Measurements from ENCODE around the gene ATP2C2. TPM values are rescaled to one million over a fixed set of nuclear protein-coding genes. Genes with fewer than 3 reads are reported as not detected.

Gene ATP2C2
- total and polyA plus RNA-seq, 9 of the 15 experiments (the other 6 are each of a cell fraction or from before 2014, with no cell fraction given): 0.75 TPM; not detected in 8

DNA sequence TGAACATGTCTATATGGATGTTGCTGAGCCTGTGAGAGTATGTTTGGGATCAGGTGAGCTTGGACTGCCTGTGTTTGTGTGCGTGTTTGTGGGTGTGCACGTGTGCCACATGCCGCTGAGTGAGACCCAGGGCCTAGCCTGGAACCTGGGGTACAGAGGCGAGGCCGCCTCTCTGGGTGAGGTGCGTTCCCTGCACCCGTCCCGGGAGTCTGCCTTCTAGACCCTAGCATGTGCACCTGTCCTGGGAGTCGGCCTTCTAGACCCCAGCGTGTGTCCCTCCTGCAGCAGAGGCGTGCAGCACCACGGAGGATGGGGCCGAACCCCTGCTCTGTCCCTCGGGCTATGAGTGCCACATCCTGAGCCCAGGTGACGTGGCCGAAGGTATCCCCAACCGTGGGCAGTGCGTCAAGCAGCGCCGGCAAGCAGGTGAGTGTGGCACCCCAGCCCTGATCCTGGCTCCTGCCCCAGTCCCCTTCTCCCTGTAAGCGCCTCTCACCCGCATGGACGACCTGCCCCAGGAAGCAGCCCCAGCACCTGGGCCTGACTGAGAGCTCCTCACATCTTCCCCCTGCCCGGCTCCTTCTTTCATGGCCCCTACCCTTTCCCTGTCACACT lies 49.1 kb upstream of the ATP2C2 start (continued):
- TF ChIP-seq, protein P1, sequence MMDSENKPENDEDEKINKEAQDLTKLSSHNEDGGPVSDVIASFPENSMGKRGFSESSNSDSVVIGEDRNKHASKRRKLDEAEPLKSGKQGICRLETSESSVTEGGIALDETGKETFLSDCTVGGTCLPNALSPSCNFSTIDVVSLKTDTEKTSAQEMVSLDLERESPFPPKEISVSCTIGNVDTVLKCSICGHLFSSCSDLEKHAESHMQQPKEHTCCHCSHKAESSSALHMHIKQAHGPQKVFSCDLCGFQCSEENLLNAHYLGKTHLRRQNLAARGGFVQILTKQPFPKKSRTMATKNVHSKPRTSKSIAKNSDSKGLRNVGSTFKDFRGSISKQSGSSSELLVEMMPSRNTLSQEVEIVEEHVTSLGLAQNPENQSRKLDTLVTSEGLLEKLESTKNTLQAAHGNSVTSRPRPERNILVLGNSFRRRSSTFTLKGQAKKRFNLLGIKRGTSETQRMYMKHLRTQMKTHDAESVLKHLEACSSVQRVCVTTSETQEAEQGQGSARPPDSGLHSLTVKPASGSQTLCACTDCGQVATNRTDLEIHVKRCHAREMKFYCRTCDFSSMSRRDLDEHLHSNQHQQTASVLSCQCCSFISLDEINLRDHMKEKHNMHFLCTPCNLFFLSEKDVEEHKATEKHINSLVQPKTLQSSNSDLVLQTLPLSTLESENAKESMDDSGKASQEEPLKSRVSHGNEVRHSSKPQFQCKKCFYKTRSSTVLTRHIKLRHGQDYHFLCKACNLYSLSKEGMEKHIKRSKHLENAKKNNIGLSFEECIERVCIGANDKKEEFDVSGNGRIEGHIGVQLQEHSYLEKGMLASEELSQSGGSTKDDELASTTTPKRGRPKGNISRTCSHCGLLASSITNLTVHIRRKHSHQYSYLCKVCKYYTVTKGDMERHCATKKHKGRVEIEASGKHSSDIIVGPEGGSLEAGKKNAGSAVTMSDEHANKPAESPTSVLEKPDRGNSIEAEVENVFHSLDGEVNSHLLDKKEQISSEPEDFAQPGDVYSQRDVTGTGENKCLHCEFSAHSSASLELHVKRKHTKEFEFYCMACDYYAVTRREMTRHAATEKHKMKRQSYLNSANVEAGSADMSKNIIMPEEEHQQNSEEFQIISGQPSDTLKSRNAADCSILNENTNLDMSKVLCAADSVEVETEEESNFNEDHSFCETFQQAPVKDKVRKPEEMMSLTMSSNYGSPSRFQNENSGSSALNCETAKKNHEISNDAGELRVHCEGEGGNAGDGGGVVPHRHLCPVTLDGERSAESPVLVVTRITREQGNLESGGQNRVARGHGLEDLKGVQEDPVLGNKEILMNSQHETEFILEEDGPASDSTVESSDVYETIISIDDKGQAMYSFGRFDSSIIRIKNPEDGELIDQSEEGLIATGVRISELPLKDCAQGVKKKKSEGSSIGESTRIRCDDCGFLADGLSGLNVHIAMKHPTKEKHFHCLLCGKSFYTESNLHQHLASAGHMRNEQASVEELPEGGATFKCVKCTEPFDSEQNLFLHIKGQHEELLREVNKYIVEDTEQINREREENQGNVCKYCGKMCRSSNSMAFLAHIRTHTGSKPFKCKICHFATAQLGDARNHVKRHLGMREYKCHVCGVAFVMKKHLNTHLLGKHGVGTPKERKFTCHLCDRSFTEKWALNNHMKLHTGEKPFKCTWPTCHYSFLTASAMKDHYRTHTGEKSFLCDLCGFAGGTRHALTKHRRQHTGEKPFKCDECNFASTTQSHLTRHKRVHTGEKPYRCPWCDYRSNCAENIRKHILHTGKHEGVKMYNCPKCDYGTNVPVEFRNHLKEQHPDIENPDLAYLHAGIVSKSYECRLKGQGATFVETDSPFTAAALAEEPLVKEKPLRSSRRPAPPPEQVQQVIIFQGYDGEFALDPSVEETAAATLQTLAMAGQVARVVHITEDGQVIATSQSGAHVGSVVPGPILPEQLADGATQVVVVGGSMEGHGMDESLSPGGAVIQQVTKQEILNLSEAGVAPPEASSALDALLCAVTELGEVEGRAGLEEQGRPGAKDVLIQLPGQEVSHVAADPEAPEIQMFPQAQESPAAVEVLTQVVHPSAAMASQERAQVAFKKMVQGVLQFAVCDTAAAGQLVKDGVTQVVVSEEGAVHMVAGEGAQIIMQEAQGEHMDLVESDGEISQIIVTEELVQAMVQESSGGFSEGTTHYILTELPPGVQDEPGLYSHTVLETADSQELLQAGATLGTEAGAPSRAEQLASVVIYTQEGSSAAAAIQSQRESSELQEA (IDR thresholded peaks at IDR 0.05; ENCODE audit: low read depth): no peak
- TF ChIP-seq DDX20 (tag; IDR thresholded peaks at IDR 0.05; ENCODE audit: low read depth): no peak
- TF ChIP-seq HDAC6 (IDR thresholded peaks at IDR 0.05; ENCODE audit: low read depth, low read length): no peak
- TF ChIP-seq NCOR1 (IDR thresholded peaks at IDR 0.05): no peak
- no peak for TF ChIP-seq TRIM28 (IDR thresholded peaks at IDR 0.05)

Data from K562 (cell line).